Parathyroid adenoma (tissue), 2 donors: ENCODE results near the gene SP2.

Experiments used
- H2AFZ ChIP-seq: fragments of 300-600 bp; sonication (generic); one replicate; pipeline ENCODE4 v1.7.0; 2017; ENCODE audit warnings: antibody characterized with exemption, mild to moderate bottlenecking
- H3K27ac ChIP-seq: fragments of 300-600 bp; sonication (generic); one replicate; pipeline ENCODE4 v1.7.0; 2017
- H3K27me3 ChIP-seq: fragments of 300-600 bp; sonication (generic); one replicate; pipeline ENCODE4 v1.7.0; 2017; ENCODE audit warnings: low read length; ENCODE audit not compliant: control insufficient read depth, insufficient read depth
- H3K36me3 ChIP-seq: fragments of 300-600 bp; sonication (generic); one replicate; pipeline ENCODE4 v1.7.0; 2017; ENCODE audit warnings: low read length; ENCODE audit not compliant: control insufficient read depth, insufficient read depth
- H3K4me1 ChIP-seq: fragments of 300-600 bp; sonication (generic); one replicate; pipeline ENCODE4 v1.7.0; 2017; ENCODE audit warnings: control low read depth
- H3K4me2 ChIP-seq: fragments of 300-600 bp; sonication (generic); one replicate; pipeline ENCODE4 v1.7.0; 2017; ENCODE audit warnings: low read length
- H3K4me3 ChIP-seq: fragments of 300-600 bp; sonication (generic); one replicate; pipeline ENCODE4 v1.7.0; 2017; ENCODE audit warnings: low read depth, low read length
- H3K79me2 ChIP-seq: fragments of 300-600 bp; sonication (generic); one replicate; pipeline ENCODE4 v1.7.0; 2017; ENCODE audit warnings: control low read depth
- H3K9ac ChIP-seq: fragments of 300-600 bp; sonication (generic); one replicate; pipeline ENCODE4 v1.7.0; 2017; ENCODE audit warnings: mild to moderate bottlenecking
- H3K9me3 ChIP-seq: fragments of 300-600 bp; sonication (generic); one replicate; pipeline ENCODE4 v1.7.0; 2017; ENCODE audit warnings: low read length; ENCODE audit not compliant: control insufficient read depth
- TF ChIP-seq, protein P1 (sequence below): fragments of 300-600 bp; sonication (generic); IDR thresholded peaks from one replicate; pipeline ENCODE4 v1.7.0; 2017; ENCODE audit warnings: antibody characterized with exemption, mild to moderate bottlenecking
- donor health status: primary hyperparathyroidism.

Gene SP2

GRCh38 chr17:47925678-47925988 is 29.6 kb downstream of the SP2 start:
- no peaks in the 10 kb centered on the region for H3K27me3 ChIP-seq
- TF ChIP-seq, protein P1, sequence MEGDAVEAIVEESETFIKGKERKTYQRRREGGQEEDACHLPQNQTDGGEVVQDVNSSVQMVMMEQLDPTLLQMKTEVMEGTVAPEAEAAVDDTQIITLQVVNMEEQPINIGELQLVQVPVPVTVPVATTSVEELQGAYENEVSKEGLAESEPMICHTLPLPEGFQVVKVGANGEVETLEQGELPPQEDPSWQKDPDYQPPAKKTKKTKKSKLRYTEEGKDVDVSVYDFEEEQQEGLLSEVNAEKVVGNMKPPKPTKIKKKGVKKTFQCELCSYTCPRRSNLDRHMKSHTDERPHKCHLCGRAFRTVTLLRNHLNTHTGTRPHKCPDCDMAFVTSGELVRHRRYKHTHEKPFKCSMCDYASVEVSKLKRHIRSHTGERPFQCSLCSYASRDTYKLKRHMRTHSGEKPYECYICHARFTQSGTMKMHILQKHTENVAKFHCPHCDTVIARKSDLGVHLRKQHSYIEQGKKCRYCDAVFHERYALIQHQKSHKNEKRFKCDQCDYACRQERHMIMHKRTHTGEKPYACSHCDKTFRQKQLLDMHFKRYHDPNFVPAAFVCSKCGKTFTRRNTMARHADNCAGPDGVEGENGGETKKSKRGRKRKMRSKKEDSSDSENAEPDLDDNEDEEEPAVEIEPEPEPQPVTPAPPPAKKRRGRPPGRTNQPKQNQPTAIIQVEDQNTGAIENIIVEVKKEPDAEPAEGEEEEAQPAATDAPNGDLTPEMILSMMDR: no peak
- H3K79me2 ChIP-seq: peaks cover 4% of the 10 kb centered on the region
- H3K9me3 ChIP-seq: no peaks in the 10 kb centered on the region
- H3K36me3 ChIP-seq: no peaks in the 10 kb centered on the region
- H3K4me3 ChIP-seq: no peak overlapping the region
- H3K4me2 ChIP-seq: no peak overlapping the region
- H3K4me1 ChIP-seq: no peaks in the 10 kb centered on the region
- H3K9ac ChIP-seq: no peak overlapping the region
- H2AFZ ChIP-seq: no peak overlapping the region
- no peak overlapping the region for H3K27ac ChIP-seq

DNA sequence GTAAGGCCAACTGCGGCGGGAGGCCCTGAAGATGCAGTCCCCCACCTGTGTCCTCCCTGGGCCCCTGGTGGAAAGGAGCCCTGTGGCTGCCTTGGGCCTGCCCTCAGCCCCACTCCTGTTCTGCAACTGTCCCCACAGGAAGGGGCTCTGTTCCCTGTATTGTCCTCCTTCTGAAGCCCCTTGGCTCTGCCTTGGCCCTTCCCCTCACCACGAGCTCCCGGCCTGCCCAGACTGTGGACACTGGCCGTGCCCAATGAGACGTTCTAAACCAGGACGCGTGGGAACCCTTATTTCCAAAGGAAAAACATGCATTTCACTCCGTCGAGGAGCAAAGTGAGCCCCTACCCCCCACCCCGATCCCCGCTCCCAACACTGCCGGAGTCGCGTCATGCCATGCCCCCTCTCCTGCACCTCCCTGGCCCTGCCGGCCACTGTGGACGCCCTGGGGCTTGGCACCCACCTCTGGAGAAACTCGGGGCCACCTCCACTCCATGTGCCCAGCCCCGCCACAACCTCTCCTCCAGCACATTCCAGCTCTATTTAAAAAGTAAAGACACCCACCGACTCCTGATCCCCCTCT is 31.9 kb downstream of the SP2 start:
- Histone ChIP-seq H3K27me3 (no peaks in the 10 kb centered on the region), H3K36me3 (no peaks in the 10 kb centered on the region), H3K79me2 (peaks cover 4% of the 10 kb centered on the region), H3K9me3 (no peaks in the 10 kb centered on the region), H3K27ac (no peak overlapping the region), H2AFZ (no peak overlapping the region), H3K4me3 (no peak overlapping the region), H3K9ac (no peak overlapping the region), H3K4me2 (no peak overlapping the region), H3K4me1 (no peaks in the 10 kb centered on the region)
- TF ChIP-seq, protein P1: no peak

DNA sequence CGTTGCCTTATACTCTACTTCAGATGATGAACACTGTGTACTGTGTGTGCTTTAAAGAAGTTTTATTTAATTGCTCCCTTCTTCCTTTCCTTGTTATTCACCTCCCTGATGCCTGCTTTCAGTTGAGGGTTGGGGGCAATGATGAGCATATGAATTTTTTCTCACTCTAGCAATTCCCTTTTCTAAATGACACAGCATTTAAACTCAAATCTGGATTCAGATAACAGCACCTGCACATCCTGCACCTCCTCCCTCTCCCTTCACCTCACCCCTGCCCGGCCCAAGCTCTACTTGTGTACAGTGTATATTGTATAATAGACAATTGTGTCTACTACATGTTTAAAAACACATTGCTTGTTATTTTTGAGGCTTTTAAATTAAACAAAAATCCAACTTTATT is 32.4 kb downstream of the SP2 start:
- Histone ChIP-seq H3K79me2 (peaks cover 4% of the 10 kb centered on the region), H3K4me1 (no peaks in the 10 kb centered on the region), H3K36me3 (no peaks in the 10 kb centered on the region), H3K9me3 (no peaks in the 10 kb centered on the region), H3K4me3 (no peak overlapping the region), H3K9ac (no peak overlapping the region), H3K27me3 (no peaks in the 10 kb centered on the region), H3K4me2 (no peak overlapping the region), H2AFZ (no peak overlapping the region), H3K27ac (no peak overlapping the region)
- TF ChIP-seq, protein P1: no peak

- Histone ChIP-seq H2AFZ (no peak overlapping the region), H3K4me2 (no peak overlapping the region), H3K4me3 (no peak overlapping the region), H3K4me1 (no peaks in the 10 kb centered on the region), H3K9me3 (no peaks in the 10 kb centered on the region), H3K79me2 (no peaks in the 10 kb centered on the region), H3K27me3 (no peaks in the 10 kb centered on the region), H3K9ac (no peak overlapping the region), H3K27ac (no peak overlapping the region), H3K36me3 (no peaks in the 10 kb centered on the region)
- TF ChIP-seq, protein P1: no peak
These were observed 33.4 kb downstream of the SP2 start for GRCh38 chr17:47929218-47930000.

DNA sequence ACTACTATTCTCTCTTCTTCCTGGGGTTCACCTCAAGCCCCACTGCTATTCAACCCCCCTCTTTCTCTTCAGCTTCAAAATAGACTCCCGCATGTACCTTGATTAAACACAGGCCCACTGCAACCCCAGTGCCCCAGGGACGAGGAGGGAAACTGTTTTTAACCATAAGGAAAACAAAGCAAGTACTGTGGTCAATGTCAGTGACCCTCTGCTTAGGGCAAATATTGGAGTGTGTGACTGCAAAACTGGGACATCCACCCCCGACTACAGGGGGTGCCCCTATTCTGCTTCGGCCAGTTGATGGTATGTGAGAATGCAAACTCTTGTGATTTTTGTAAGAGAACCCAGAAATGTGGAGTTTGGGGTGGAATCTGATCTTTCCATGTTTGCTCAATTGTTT is 35.8 kb downstream of the SP2 start:
- no peak overlapping the region for H3K27ac ChIP-seq
- H3K4me3 ChIP-seq: no peak overlapping the region
- no peak overlapping the region for H2AFZ ChIP-seq
- no peaks in the 10 kb centered on the region for H3K27me3 ChIP-seq
- no peaks in the 10 kb centered on the region for H3K9me3 ChIP-seq
- H3K9ac ChIP-seq: no peak overlapping the region
- no peaks in the 10 kb centered on the region for H3K36me3 ChIP-seq
- TF ChIP-seq, protein P1: no peak
- H3K79me2 ChIP-seq: no peaks in the 10 kb centered on the region
- H3K4me2 ChIP-seq: no peak overlapping the region
- no peaks in the 10 kb centered on the region for H3K4me1 ChIP-seq
